Activated effector memory CD4-positive, alpha-beta T cell treated with anti-CD3 and anti-CD28 coated beads, Interleukin-2, amount 50 U/mL, for 16 hours (primary cell): ENCODE measurements around the gene EHBP1.

Experiments
- DNase-seq: peaks from one replicate; pipeline ENCODE4 v3.0.0-alpha.2; 2020

EHBP1 gene

DNA sequence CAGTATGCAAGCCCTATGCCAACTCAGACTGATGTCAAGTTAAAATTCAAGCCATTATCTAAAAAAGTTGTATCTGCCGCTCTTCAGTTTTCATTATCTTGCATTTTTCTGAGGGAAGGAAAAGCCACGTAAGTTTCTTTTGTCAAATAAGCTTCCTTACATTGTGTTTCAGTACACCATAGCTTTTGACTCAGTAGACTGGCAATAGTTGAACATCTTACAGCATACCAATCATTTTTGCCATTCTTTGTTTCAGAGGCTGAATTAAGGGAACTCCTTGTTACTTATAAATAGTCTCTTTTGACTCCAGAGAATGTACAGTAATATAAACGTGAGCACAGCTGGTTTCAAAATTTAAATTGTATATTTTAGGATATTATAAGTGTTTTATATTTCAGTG, 120.6 kb downstream of the EHBP1 start:
- DNase-seq, result no peak

GRCh38 chr2:62826953-62827675, 121.6 kb downstream of the EHBP1 start:
- DNase-seq, result no peak

DNA sequence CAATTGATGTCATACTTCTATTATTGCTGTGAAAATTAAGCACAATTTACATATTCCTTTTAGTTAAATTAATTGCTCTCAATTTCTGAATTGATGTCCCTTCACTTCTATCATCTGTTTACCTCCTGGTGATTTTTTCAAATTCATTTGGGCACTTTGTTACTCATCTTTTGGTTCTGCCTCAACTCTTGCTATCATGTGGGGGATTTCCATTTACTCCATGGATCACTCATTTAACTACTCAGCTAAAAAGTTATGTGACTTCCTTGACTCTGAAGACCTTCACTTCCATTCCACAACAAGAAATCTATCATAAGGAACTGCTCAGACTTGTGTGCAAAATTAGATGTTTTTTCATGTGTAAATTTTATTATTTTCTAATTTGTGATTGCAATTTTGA, 126.2 kb downstream of the EHBP1 start:
- DNase-seq, result no peak

GRCh38 chr2:62844311-62845090, 139.0 kb downstream of the EHBP1 start:
- no peak for DNase-seq

GRCh38 chr2:62845256-62845655, 139.7 kb downstream of the EHBP1 start:
- no peak for DNase-seq

DNA sequence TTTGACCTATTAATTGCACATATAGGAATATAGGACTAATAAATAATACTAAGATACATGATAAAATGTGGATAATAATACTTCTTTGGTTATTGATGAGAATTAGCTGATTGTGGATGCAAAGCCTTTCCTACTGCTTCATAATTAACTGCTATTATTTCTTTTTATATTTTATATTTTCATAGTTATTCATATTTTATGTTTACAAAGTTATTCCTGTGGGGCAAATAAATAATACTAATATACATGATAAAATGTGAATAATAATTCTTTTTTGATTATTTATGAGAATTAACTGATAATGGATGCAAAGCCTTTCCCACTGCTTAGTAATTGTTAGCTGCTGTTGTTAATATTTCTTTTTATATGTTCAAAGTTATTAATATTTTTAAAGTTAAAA, 146.7 kb downstream of the EHBP1 start:
- no peak for DNase-seq

- no peak for DNase-seq
Measured at GRCh38 chr2:62854600-62855514, 149.3 kb downstream of the EHBP1 start.

DNA sequence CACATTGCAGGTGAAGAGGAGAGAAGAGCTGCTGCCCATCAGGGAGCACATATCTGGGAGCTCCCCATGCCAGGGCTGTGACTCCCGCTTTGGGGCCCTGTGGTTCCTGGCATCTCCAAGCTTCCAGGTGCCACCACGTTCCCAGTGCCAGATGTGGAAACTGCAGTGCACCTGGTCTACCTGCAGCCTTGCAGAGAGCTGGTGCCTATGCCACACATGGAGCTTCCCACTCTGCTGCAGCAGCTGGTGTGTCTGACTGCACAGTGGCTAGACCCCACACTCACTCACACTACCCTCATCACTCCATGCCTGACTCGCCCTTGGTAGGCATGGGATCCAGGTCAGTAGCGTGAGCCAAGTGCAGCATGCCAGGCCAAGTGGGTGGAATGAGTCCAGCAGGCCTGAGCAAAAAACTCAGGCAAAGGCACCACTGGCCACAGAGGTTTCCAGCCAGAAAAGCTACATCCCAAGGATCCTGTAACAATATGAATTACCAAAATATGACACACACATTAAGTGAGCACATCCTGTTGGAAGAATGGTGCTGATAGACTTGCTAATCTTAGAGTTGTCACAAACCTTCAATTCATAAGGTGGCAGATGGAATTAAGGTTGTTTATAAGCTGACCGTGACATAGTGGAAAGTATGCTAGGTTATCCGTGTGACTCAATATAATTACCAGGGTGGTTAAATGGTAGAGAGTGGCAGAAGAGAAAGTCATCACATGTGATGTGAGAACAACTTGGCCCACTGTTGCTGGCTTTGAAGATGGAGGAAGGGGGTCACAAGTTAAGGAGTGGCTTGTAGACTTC, 150.9 kb downstream of the EHBP1 start:
- DNase-seq, result no peak

GRCh38 chr2:62857139-62857931, 151.8 kb downstream of the EHBP1 start:
- DNase-seq, result no peak

GRCh38 chr2:62858231-62858832, 152.8 kb downstream of the EHBP1 start:
- DNase-seq, result no peak

- no peak for DNase-seq
Measured at GRCh38 chr2:62868947-62869346, 163.4 kb downstream of the EHBP1 start.

DNA sequence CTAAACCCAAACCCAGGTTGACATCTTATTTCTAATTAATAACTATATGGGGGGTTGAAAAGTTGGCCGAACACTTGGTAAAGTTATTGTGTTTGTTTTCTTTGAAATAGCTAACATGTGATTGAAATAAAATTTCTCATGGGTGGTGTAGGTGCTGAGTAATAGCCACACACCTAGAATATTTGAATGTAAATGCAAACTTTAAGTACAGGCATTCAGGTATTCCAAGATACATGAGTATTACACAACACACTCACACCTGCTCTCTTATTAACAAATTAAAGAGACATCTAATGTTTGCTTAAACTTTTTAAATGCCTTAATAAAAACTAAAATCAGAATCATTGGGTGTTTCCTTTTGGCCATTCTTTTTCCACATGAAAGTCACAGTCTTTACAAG, 165.5 kb downstream of the EHBP1 start:
- DNase-seq, result no peak

DNA sequence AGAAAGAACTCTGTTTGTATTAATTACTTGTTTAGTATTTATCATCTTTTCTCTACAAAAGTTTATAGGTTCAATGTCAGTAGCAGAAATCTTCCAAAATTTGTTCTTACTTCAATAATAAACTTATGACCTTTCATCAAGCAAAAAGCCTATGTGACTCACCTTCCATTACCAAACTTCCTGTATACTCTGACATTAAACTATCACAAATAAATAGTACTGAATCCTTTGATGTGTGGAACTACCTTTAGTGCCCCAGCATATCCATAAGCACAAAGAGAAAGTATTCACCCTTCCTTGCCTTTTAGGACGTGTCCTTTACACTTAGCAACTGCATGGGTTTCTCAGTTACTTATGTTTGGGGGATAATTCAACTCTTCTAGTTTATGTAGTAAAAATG, 166.0 kb downstream of the EHBP1 start:
- DNase-seq, result no peak

GRCh38 chr2:62873603-62874002, 168.1 kb downstream of the EHBP1 start:
- DNase-seq, result no peak

DNA sequence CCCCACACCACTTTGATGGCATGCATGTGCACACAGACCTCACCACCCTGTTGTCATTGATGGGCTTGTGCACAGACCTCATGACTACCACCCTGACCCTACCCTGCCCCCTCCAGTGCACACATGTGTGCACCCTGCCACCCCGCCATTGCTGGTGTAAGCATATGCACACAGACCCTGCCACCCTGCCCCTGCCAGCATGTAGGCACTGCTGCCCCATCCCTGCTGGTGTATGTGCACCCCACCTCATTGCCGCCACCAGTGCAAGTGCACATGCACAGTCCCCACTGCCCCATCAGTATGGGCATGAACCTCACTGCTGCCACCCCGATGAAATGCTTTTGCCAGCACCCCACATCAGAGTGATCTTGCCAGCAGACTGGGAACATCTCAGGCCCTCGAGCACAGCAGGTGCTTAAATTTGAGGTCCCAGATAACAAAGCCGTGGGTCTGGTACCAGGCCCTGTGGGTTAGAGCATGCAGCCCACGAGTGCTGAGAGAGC, 169.4 kb downstream of the EHBP1 start:
- no peak for DNase-seq

GRCh38 chr2:62881162-62881795, 175.8 kb downstream of the EHBP1 start:
- no peak for DNase-seq

- no peak for DNase-seq
Measured at GRCh38 chr2:62883629-62884028, 178.1 kb downstream of the EHBP1 start.

- no peak for DNase-seq
Measured at GRCh38 chr2:62884086-62884485, 178.6 kb downstream of the EHBP1 start.

- DNase-seq, result no peak
Measured at GRCh38 chr2:62884514-62884913, 179.0 kb downstream of the EHBP1 start.

DNA sequence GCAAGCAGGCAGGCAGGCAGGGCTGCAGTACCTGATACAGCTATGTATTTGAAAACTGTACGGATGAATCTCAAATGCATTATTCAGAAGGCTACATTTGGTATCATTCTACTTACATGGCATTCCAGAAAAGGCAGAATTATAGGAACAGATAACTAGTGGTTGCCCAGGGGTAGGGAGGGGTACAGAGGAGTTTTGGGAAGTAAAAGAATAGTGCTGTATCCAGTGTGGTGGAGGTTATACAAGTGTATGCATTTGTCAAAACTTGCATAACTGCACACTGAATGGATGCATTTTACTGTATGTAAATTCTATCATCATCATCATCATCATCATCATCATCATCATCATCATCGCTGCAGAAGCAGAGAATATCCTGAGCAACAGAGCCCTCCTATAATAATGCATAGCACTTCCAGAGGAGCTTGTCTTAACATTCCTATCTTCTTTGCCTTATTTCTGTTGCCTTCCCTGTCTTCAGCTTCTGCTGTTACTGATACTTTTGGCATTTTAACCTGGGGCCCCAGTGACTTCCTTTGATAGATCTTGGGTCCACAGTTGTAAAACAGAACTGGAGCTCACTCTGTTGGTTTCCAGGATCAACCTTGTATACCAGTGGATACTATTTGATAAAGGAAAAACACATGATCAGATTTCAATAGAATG, 189.6 kb downstream of the EHBP1 start:
- no peak for DNase-seq
